Middle frontal gyrus (tissue), 1 donor: Measurements from ENCODE around the gene PSMD11.
"Not testable (repeated sequence)": the region's sequence is repeated elsewhere in the genome, so short reads cannot be mapped to it uniquely, and the experiment has no call there.

Experiments used
- DNase-seq: peaks from one replicate; pipeline ENCODE4 v3.0.0-alpha.2; 2015; ENCODE audit warnings: low spot score; ENCODE audit errors: extremely low spot score

PSMD11 gene

DNA sequence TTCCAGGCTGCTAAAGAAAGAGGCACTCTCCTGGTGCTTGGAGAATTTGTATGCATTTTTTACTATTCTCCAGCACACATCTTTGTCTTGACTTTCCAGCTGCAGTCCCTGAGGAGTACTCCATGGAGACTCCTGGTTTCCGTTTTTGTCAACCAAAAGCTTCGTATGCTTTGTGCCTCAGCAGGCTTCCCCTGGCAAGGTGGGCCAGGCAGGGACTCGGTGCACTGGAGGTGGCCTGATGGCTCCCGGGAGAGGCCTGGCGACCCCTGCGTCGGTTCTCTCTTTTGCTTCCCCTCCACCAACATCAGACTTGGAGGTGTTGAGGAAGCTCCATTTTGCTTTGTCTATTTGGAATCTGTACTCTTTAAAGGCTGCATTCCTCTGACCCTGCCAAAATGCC, 66.2 kb downstream of the PSMD11 start:
- no peak for DNase-seq

- DNase-seq = no peak
Observed at GRCh38 chr17:32512328-32512727, 68.0 kb downstream of the PSMD11 start.

- DNase-seq = no peak
Observed at GRCh38 chr17:32513579-32513978, 69.3 kb downstream of the PSMD11 start.

DNA sequence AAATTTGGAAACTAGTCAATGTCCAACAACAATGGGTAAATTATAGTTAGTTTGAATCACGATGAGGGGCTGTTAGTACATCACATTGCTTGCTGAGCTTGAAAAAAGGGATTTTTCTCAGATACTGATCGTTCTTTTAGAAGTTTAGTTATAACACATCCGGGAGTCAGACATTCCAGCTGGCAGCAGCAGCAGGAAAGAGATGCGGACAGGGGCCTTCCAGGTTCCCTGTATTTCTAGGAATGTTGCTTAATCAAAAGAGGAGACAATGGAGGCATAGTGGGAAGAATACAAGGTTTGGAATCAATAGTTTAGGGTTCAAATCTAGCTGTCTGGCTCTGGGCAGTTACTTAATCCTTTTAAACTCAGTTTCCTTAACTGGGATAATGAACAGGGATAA, 70.3 kb downstream of the PSMD11 start:
- no peak for DNase-seq

DNA sequence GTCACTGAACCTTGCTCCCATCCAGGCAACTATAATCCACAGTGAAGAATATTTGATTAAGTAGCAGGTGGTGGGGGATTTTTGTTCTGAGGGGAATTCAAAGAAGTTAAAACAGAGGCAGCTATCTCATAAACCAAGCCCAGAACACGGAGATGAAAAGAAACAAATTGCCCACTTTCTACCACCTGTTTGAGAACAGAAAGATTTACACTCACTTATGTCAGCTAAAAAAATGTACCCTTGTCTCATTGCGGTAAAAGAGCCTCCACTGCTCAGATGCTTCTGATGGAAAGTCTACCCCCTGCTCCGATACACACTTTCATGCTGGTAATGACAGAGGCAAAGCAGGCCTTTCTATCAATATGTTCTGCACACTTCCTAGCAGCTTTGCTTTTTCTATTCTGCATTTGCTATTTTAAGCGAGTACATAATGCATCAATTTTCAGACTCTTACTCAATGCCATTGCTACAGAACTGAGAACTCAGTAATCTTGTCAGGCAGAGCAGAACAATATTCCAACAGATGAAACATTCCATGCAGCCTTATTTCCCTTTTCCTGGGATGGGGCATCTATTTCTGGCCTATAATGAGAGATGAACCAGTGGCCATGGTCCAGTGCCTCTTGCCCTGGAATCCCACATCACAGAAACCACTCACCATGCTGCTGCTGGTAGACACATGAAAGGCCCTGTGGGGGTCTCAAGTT, 71.5 kb downstream of the PSMD11 start:
- DNase-seq = no peak

- no peak for DNase-seq
Observed at GRCh38 chr17:32516450-32516849, 72.1 kb downstream of the PSMD11 start.

DNA sequence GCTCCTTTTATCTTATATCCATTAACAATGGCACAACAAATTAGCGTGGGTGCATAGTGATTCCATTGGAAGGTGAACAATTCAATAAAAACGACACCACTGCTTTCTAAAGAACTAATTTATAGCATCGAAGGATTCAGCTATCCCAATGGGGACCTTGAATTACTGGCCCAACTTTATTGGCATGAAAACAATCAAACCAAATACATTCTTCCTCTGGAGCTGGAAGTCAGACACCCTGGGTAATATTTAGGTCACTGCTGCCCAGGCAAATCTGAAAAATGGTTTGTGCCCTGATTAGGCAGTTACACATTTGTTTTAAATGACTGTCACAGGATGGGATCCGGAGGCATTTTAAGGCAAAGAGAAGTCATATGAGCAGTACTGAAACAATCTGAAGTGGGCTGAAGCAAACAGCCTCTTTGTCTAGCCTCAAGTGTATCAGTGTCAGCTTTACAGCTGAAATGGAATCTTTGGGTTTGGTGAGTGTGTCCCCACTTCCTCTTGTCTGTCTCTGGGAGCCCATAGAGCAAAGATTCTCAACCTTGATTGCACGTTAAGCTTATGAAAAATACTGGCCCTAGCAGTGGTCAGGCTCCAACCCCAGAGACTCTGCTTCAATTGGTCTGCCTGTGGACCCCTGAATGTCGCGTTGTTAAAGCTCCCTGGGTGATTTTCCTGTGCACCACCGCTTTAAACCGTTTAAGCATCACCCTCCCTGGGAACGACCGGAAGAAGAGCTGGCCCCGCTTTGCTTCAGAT, 72.8 kb downstream of the PSMD11 start:
- no peak for DNase-seq

- no peak for DNase-seq
Observed at GRCh38 chr17:32517982-32518381, 73.7 kb downstream of the PSMD11 start.

DNA sequence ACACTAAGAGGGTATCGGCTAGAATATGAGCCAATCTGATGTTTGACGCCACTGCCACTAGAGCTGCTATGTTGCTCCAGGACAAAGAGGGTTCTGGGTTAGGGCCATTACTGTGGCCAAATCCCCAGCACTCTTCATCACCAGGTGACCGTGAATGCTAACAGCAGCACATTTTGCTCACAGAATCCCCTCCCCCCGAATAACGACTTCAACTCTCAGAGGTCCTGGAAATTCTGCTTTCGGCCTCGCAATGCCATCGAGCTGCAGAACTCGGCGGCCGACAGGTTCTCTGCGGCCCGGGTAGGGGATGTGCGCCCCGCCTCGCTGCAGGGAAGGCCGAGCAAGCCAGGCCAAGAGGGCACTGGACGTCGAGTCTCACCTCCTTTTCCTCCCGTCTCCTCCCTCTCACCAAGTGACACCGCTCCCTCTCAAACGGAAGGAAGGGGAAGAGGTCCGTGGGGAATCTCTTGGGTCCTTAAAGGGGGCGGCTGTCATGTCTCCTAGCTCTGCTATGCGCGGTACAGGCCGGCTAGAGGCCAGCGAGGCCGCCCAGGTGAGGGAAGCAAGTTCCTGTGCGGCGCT, 74.4 kb downstream of the PSMD11 start:
- DNase-seq = no peak

GRCh38 chr17:32519228-32520103, 75.2 kb downstream of the PSMD11 start:
- DNase-seq = no peak

GRCh38 chr17:32520104-32520701, 75.9 kb downstream of the PSMD11 start:
- no peak for DNase-seq

DNA sequence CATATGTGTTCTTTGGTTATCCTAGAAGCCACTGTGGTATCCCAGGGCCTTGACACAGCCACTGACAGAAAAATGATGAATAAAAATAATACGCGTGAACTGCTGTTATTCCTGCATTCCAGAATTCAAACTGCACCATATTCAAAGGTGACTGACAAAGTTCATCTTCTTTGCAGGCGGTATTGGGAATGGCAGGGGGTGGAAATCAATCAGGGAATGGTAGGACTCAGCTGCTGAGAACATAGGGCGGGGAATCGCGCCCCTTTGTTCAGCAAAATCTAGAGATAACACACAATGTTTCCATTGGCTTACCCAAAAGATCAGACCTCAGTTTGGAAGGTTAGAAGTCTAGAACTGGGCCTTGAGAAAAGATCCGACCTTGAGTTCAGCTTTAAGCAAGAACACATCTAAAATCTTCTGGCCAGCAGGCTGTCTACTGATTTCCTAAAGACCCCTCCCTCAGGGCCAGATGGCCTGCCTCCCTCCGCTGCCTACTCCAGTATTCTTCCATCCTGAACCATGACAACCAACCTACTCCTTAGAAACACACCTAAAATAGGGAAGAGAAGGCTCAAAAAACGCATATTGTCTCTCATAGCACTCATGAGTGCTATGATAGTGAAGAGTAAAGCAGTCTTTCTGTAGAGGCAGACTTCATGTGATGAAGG, 76.6 kb downstream of the PSMD11 start:
- no peak for DNase-seq

- DNase-seq = no peak
Observed at GRCh38 chr17:32523017-32523680, 78.8 kb downstream of the PSMD11 start.

DNA sequence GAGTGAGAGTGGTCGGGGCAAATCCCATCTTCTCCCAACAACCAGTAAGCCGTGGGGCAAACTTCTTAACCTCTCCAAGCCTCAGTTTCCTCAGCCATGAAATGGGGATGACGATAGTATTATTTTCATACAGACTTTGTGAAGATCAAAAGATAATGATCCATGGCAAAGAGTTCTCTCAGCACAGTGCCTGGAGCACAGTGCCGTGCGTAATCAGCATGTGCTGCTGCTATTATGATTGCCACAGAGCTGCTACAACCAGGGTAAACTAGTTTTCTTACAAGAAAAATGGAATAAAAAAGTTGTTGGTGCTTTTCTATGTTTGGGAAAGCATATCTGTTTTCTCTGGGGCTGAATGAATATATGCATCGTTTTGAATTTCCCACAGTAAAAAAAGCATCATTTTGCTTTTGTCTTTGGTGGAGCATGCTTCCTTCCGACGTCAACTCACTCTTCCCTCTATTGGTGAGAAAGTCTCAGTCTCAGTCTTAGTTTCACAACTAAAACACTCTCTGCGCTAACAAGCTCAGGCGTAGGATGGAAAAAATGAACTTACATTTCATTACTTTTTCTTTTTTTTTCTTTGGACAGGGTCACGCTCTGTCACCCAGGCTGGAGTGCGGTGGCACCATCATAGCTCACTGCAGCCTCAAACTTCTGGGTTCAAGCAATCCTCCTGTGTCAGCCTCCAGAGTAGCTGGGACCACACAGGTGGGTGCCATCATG, 79.7 kb downstream of the PSMD11 start:
- DNase-seq = no peak

- not testable (repeated sequence) for DNase-seq
Observed at GRCh38 chr17:32524553-32524880, 80.2 kb downstream of the PSMD11 start.

GRCh38 chr17:32525122-32525521, 80.8 kb downstream of the PSMD11 start:
- no peak for DNase-seq

- DNase-seq = no peak
Observed at GRCh38 chr17:32527146-32527545, 82.8 kb downstream of the PSMD11 start.

DNA sequence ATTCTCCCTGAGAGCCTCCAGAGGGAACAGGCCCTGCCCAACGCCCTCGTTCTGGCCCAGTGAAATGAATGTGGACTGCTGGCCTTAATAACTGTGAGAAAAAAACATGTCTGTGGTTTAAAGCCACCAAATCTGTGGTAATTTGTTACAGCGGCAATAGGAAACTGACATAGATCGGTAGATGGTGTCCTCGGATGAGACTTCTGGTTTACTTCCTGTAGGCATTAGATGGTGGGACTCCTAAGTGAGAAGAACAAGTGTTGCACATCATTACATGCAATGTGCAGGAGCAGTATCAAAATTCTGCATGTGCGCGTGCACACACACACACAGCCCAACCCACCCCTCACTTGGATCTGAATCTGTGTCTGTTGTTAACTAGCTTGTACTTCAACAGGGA, 84.5 kb downstream of the PSMD11 start:
- DNase-seq = no peak

- DNase-seq = no peak
Observed at GRCh38 chr17:32529604-32530003, 85.3 kb downstream of the PSMD11 start.
